ENCODE results near the gene ARHGAP30. TPM values are rescaled to one million over a fixed set of nuclear protein-coding genes. Genes with fewer than 3 reads are reported as not detected.

The ARHGAP30 gene
- total and polyA plus RNA-seq, 2 of the 4 experiments (the other 2 are of a cell fraction), result 0.02 TPM; not detected in 1

DNA sequence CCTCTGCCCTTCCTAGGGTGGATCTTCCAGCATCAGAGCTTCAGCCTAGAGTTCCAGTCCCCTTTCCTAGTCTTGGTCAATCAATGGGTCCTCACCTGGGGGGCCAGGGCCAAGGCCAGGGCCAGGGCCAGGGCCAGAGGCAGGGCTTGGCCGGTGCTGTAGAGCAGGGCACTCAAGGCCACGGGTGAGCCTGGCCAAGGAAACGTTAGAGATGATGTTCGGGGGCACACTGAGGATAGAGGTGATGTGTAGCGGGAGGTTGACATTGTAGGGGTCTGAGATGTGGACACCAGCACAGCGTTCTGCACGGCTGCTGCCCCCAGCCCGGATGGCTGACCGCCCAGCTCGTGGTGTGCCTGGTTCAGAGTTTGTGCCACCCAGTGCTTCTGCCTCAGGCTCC lies 18.5 kb downstream of the ARHGAP30 start:
- H2AFZ ChIP-seq (replicated peaks; ENCODE audit: low read length, poor library complexity), result peak overlapping the region; percentile 19
- H2BK120ac ChIP-seq (ENCODE audit: low read depth, low read length), result no peak overlapping the region
- no peak overlapping the region for H4K5ac ChIP-seq (ENCODE audit: low read depth, low read length)
- no TSS peak for BruUV-seq (replicated peaks)
- no peaks in the 10 kb centered on the region for H3K4me1 ChIP-seq (ENCODE audit: control insufficient read depth, insufficient read depth, low read length)
- H3K18ac ChIP-seq (ENCODE audit: low read depth, low read length), result no peak overlapping the region
- no peak overlapping the region for H3K14ac ChIP-seq (replicated peaks; ENCODE audit: low read depth, low read length)
- no peak overlapping the region for H2BK20ac ChIP-seq (ENCODE audit: low read depth, low read length)
- H3K36me3 ChIP-seq (ENCODE audit: control insufficient read depth, insufficient read depth, low read length), result no peaks in the 10 kb centered on the region
- intact Hi-C loops (cut with micrococcal nuclease), result no loop called here
- no peaks in the 10 kb centered on the region for H3K27me3 ChIP-seq (ENCODE audit: control insufficient read depth, insufficient read depth, low read length)
- dilution Hi-C loops (cut with HindIII; ENCODE audit: low sequenced_read_pairs, unreplicated experiment), result no loop called here
- H3K27ac ChIP-seq (ENCODE audit: insufficient read depth, low read length), result no peak overlapping the region
- no peak overlapping the region for H2BK5ac ChIP-seq (ENCODE audit: low read depth, low read length, poor library complexity, severe bottlenecking)
- H3K79me1 ChIP-seq (ENCODE audit: low read depth in 1 of 2, low read length in 2 of 2), result peaks cover 0 to 2% of the 10 kb centered on the region in 2 experiments; a peak in 1 of 4 replicates
- no peaks in the 10 kb centered on the region for H4K20me1 ChIP-seq (ENCODE audit: insufficient read depth, low read length)
- DNase-seq (no peak), ATAC-seq (ENCODE audit: low read depth) (no peak)
- H2BK15ac ChIP-seq (ENCODE audit: low read depth, low read length), result no peak overlapping the region
- H3K4me3 ChIP-seq (ENCODE audit: insufficient read depth, low read depth, low read length), result no peak overlapping the region
- WGBS, 2 experiments (ENCODE audit: extremely low coverage in 2 of 2, insufficient read length in 1 of 2), result 100% methylated on average over 2 of the region's 10 CpGs; no CpG with 5 or more reads in 1 of the 2 experiments
- H3K4ac ChIP-seq (ENCODE audit: low read depth, low read length), result no peak overlapping the region
- ChIA-PET CTCF (no interaction called here), POLR2A (ENCODE audit: unreplicated experiment) (no interaction called here)
- no peak overlapping the region for H3K56ac ChIP-seq (ENCODE audit: extremely low read depth, insufficient read depth, low read length)
- no peaks in the 10 kb centered on the region for H3K9me1 ChIP-seq (ENCODE audit: insufficient read depth, low read length)
- no peak overlapping the region for H4K91ac ChIP-seq (ENCODE audit: insufficient read depth, low read depth, low read length)
- no peak overlapping the region for H3K4me2 ChIP-seq (ENCODE audit: low read depth, low read length)
- TF ChIP-seq BHLHE40 (IDR thresholded peaks at IDR 0.05; ENCODE audit: low read depth, low read length) (no peak), SMC3 (IDR thresholded peaks at IDR 0.05; ENCODE audit: low read depth, low read length) (no peak), MAFK (IDR thresholded peaks at IDR 0.05; ENCODE audit: low read depth, low read length) (no peak), RAD21 (IDR thresholded peaks at IDR 0.05; ENCODE audit: low read length) (no peak), CEBPB (IDR thresholded peaks at IDR 0.05; ENCODE audit: low read depth, low read length) (no peak), USF2 (IDR thresholded peaks at IDR 0.05; ENCODE audit: low read depth, low read length) (no peak), RFX5 (IDR thresholded peaks at IDR 0.05; ENCODE audit: low read depth, low read length) (no peak), POLR2A (IDR thresholded peaks at IDR 0.05; ENCODE audit: low read depth, low read length) (no peak), CTCF (conservative IDR thresholded peaks at IDR 0.05; ENCODE audit: low read depth, low read length) (no peak), NFE2L2 (IDR thresholded peaks at IDR 0.05; ENCODE audit: low read depth, low read length) (no peak), MXI1 (IDR thresholded peaks at IDR 0.05; ENCODE audit: borderline replicate concordance, low read depth, low read length) (no peak), FOS (IDR thresholded peaks at IDR 0.05; ENCODE audit: low read depth, low read length) (no peak), CHD1 (IDR thresholded peaks at IDR 0.05; ENCODE audit: low read depth, low read length) (no peak), RCOR1 (IDR thresholded peaks at IDR 0.05; ENCODE audit: insufficient replicate concordance, low read length) (no peak)
- H2AK5ac ChIP-seq (ENCODE audit: low read depth, low read length), result no peak overlapping the region
- no peak overlapping the region for H3K9ac ChIP-seq (ENCODE audit: low read depth, low read length)
- in situ Hi-C loops (cut with MboI; ENCODE audit: low sequenced_read_pairs), result no loop called here
- H3K9me3 ChIP-seq (ENCODE audit: control insufficient read depth, insufficient read depth, low read length), result no peaks in the 10 kb centered on the region
- no peak overlapping the region for H2AK9ac ChIP-seq (replicated peaks; ENCODE audit: low read depth, low read length, poor library complexity)
- no peak overlapping the region for H4K8ac ChIP-seq (ENCODE audit: low read depth in 2 of 2, low read length in 2 of 2)
- no peak overlapping the region for H3K23ac ChIP-seq (ENCODE audit: low read depth, low read length)

All from IMR-90 (cell line).